Activated CD4-positive, alpha-beta T cell treated with anti-CD3 and anti-CD28 coated beads for 36 hours (primary cell): Measurements from ENCODE around the gene OR4D1. TPM values are rescaled to one million over a fixed set of nuclear protein-coding genes. Genes with fewer than 3 reads are reported as not detected.
"Not testable (repeated sequence)": the region's sequence is repeated elsewhere in the genome, so short reads cannot be mapped to it uniquely, and the experiment has no call there.

ENCODE experiments used
- ATAC-seq: fragments of 200-7000 bp; cut with Tn5 transposase; one replicate; pipeline ENCODE4 v1.10.0; 2021; ENCODE audit warnings: mild to moderate bottlenecking, moderate library complexity
- CTCF ChIA-PET: fragments of 350-600 bp; sonication (Branson Sonifier 250); formaldehyde crosslinking; loops from one replicate; lab custom pipeline; 2021; ENCODE audit warnings: antibody characterized with exemption; lab: Charles Lee
- POLR2A ChIA-PET: fragments of 350-600 bp; sonication (Branson Sonifier 250); formaldehyde crosslinking; loops from one replicate; lab custom pipeline; 2021; ENCODE audit warnings: antibody characterized with exemption, inconsistent platforms; lab: Charles Lee
- DNase-seq: peaks from one replicate; pipeline ENCODE4 v3.0.0-alpha.2; 2020
- H3K27ac Mint-ChIP-seq: one replicate; pipeline ENCODE4 v1.8.0; 2021; ENCODE audit warnings: mixed read lengths
- H3K27me3 Mint-ChIP-seq: one replicate; pipeline ENCODE4 v1.8.0; 2021; ENCODE audit warnings: mixed read lengths
- H3K36me3 Mint-ChIP-seq: one replicate; pipeline ENCODE4 v1.8.0; 2021; ENCODE audit warnings: low read depth, mixed read lengths
- H3K4me1 Mint-ChIP-seq: one replicate; pipeline ENCODE4 v1.8.0; 2021; ENCODE audit warnings: mixed read lengths
- H3K4me3 Mint-ChIP-seq: one replicate; pipeline ENCODE4 v1.8.0; 2021; ENCODE audit warnings: mild to moderate bottlenecking, moderate library complexity, mixed read lengths
- H3K9me3 Mint-ChIP-seq: one replicate; pipeline ENCODE4 v1.8.0; 2021; ENCODE audit warnings: low read depth, mixed read lengths
- intact Hi-C, 2 experiments: fragments of 100-400 bp; cut with DNase I in 1 of 2; cut with micrococcal nuclease in 1 of 2; formaldehyde crosslinking; loops; one replicate each; pipeline versions ENCODE4 v1.14.2 to v1.15.1; 2022 to 2024; cut with DNase I, micrococcal nuclease
- total RNA-seq, 2 experiments: library from RNA; stranded (reverse); gene quantifications; one replicate each; pipeline ENCODE4 v1.2.3, GENCODE V29; 2021

The OR4D1 gene
- under 1 TPM; 0.16 to 0.27 TPM for total RNA-seq

DNA sequence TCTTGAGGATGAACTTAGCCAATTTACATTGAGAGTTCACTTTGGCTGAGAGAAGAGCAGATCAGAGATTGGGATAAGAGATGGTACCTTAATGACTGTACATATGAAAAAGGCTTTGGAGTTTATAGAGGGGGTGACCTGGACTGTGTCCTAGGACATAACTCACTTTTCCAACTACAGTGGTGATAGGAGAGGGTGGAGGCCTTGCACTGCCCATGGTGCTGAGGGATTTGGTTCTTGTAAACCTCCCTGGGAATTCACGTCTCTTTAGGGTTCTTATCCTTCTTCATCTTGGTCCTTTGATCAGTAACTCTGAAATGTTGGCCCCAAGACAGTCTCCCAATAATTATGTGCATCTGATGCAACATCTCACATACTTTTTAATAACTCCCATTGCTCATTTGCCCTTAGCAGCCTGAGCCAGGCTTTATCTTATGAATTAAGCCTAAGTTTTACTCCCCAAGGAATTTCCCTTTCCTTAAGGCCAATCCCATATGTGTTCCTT is at the start of gene OR4D1:
Gene OR4D1 (plus strand): TSS at position 455 of the 505 bp plus-strand sequence. CDS start 6,770 bp downstream, outside the sequence.
- no peak within 1 kb of the TSS for H3K4me3 Mint-ChIP-seq
- CTCF ChIA-PET: interaction anchor here (1.4 to 1.6 kb wide), 2 partner anchors 23 to 55 kb away, joined by 3 read pairs; no protein-coding TSS in a partner anchor

DNA sequence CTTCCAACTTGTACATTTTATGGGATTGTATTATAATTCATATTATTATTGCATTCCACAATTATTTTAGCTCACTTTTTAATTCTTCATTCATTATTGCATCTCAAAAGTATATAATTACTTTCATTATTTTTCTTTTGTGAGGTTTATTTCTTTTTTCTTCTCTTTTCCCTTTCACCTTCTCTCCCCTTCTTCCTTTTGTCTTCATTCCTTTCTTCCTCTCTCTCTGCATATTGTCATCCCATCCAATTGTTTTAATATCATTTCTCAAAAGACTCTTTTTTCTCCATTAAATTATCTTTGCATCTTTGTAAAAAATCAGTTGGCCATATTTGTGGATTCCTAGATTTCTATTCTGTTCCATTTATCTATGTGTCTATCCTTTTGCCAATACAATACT is 47.7 kb upstream of the OR4D1 start:
- Mint-ChIP-seq H3K4me3 (no peak overlapping the region), H3K27ac (no peak overlapping the region), H3K27me3 (no peaks in the 10 kb centered on the region), H3K36me3 (no peaks in the 10 kb centered on the region), H3K9me3 (no peaks in the 10 kb centered on the region), H3K4me1 (peaks cover 3% of the 10 kb centered on the region)
- intact Hi-C loops: no loop called here
- ATAC-seq (no peak), DNase-seq (no peak)
- ChIA-PET POLR2A (no interaction called here), CTCF (interaction anchor here (0.5 to 1.6 kb wide), 5 partner anchors 12 to 101 kb away, joined by 3 to 4 read pairs (median 3); no protein-coding TSS in a partner anchor)

More for the DNA sequence above, at the start of gene OR4D1:
- intact Hi-C loops: no loop called here
- Mint-ChIP-seq H3K27me3 (no peaks in the 10 kb centered on the region), H3K36me3 (peaks cover 9% of the 10 kb centered on the region), H3K9me3 (peaks cover 25% of the 10 kb centered on the region), H3K4me1 (peaks cover 14% of the 10 kb centered on the region), H3K27ac (no peak within 1 kb of the TSS)
- POLR2A ChIA-PET: no interaction called here
- DNase-seq (no peak), ATAC-seq (no peak)

DNA sequence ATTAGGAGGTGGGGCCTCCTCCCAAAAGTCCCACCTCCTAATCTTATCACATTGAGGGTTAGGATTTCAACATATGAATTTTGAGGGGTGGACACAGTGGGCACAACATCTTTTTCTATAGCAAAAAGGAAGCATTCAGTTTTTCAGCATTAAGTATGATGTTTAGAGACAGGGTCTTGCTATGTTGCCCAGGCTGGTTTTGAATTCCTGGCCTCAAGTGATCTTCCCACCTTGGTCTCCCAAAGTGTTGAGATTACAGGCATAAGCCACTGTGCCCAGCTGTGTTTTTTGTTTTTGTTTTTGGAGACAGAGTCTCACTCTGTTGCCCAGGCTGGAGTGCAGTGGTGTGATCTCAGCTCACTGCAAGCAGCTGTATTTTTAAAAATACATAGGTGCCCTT is 46.3 kb upstream of the OR4D1 start:
- H3K27ac Mint-ChIP-seq, H3K9me3 Mint-ChIP-seq, H3K36me3 Mint-ChIP-seq, H3K4me1 Mint-ChIP-seq, H3K4me3 Mint-ChIP-seq, intact Hi-C loops, H3K27me3 Mint-ChIP-seq, ATAC-seq, DNase-seq, POLR2A ChIA-PET: not testable (repeated sequence)
- CTCF ChIA-PET: interaction anchor here (0.6 to 2.2 kb wide), 9 partner anchors 10 to 899 kb away, joined by 3 to 8 read pairs (median 4); no protein-coding TSS in a partner anchor

DNA sequence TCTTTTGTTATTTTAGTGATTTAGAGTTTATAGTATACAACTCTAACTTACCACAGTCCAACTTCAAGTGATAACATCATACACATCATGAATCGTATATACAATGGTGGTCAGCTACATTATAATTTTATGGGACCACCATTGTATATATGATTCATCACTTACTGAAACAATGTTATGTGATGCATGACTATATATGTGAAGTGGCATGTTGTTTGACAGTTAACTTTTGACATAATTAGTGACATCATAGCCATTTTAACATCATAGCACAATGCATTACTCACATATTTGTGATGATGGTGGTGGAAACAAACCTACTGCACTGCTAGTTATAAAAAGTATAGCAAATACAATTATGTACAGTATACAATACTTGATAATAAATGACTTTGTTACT is 43.1 kb upstream of the OR4D1 start:
- Mint-ChIP-seq H3K4me1 (no peaks in the 10 kb centered on the region), H3K27me3 (no peaks in the 10 kb centered on the region), H3K4me3 (no peak overlapping the region), H3K36me3 (no peaks in the 10 kb centered on the region), H3K27ac (no peak overlapping the region), H3K9me3 (no peaks in the 10 kb centered on the region)
- no peak for ATAC-seq
- intact Hi-C loops: no loop called here
- CTCF ChIA-PET: interaction anchor here (1.0 kb wide), 1 partner anchor 8 kb away, joined by 3 read pairs; no protein-coding TSS in a partner anchor
- no peak for DNase-seq
- POLR2A ChIA-PET: no interaction called here

DNA sequence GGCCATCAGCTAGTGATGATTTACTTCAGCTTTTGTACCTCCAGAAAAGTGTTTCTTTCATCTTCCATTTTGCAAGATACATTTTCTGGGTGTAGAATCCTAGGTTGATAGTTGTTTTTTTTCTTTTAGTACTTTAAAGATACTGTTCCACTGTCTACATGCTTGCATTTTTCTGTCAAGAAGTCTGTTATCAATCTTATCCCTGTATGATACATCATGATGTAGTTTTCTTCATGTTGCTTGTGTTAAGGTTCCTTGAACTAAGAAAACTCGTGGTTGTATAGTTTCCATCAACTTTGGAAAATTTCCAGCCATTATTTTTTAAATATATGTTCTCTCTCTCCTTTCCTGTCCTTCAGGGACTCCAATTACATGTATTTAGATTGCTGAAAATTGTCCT is 40.9 kb upstream of the OR4D1 start:
- H3K9me3 Mint-ChIP-seq: no peaks in the 10 kb centered on the region
- H3K4me1 Mint-ChIP-seq: no peaks in the 10 kb centered on the region
- H3K36me3 Mint-ChIP-seq: no peaks in the 10 kb centered on the region
- peaks cover 2% of the 10 kb centered on the region for H3K27me3 Mint-ChIP-seq
- POLR2A ChIA-PET: no interaction called here
- no peak overlapping the region for H3K4me3 Mint-ChIP-seq
- DNase-seq (no peak), ATAC-seq (no peak)
- H3K27ac Mint-ChIP-seq: no peak overlapping the region
- CTCF ChIA-PET: interaction anchor here (1.0 kb wide), 1 partner anchor 19 kb away, joined by 3 read pairs; no protein-coding TSS in a partner anchor
- intact Hi-C loops: no loop called here

DNA sequence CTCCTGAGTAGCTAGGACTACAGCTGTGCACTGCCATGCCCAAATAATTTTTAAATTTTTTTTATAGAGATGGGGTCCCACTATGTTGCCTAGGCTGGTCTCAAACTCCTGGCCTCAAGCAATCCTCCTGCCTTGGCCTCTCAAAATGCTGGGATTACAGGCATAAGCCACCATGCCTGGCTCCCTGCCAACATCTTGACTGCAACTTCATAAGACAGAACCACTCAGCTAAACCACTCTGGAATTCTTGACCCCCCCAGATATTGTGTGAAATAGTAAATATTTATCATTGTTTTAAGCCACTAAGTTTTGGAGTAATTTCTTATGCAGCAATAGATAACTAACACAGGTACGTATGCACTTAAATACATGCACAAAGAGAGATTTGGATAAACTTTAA is 39.0 kb upstream of the OR4D1 start:
- Mint-ChIP-seq H3K27me3 (peaks cover 2% of the 10 kb centered on the region), H3K4me1 (no peaks in the 10 kb centered on the region), H3K36me3 (no peaks in the 10 kb centered on the region), H3K27ac (no peak overlapping the region), H3K4me3 (no peak overlapping the region), H3K9me3 (no peaks in the 10 kb centered on the region)
- intact Hi-C loops: no loop called here
- ATAC-seq: no peak
- DNase-seq: no peak
- ChIA-PET CTCF (interaction anchor here (0.8 kb wide), 1 partner anchor 62 kb away, joined by 3 read pairs; no protein-coding TSS in a partner anchor), POLR2A (no interaction called here)

DNA sequence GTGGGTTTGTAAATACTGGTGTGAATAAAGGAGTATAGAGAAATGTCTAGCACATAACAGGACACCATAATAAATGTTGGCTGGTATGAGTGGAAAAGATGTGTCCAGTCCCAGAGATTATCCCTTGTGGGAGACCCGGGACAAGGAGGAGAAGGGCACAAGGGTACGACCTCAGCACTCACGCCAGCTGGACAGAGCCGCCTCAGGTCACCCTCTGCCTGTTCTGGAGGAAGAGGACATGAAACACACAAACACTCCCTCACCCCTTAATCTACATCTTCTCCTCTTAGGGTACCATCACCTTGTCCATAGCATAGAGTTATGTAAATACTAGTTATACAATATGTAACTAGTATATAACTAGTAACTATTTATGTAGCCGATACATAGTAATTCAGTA is 38.2 kb upstream of the OR4D1 start:
- Mint-ChIP-seq H3K36me3 (no peaks in the 10 kb centered on the region), H3K9me3 (no peaks in the 10 kb centered on the region), H3K4me3 (no peak overlapping the region), H3K27me3 (peaks cover 2% of the 10 kb centered on the region), H3K4me1 (no peaks in the 10 kb centered on the region), H3K27ac (no peak overlapping the region)
- POLR2A ChIA-PET: no interaction called here
- DNase-seq (no peak), ATAC-seq (no peak)
- CTCF ChIA-PET: interaction anchor here (0.6 to 5.3 kb wide), 3 partner anchors 111 to 799 kb away, joined by 3 to 71 read pairs (median 5); no protein-coding TSS in a partner anchor
- intact Hi-C loops: loop anchor here in 1 of 2 experiments (5.0 kb wide), 1 partner anchor 103 kb away; the partner anchor contains the start of gene SRSF1

DNA sequence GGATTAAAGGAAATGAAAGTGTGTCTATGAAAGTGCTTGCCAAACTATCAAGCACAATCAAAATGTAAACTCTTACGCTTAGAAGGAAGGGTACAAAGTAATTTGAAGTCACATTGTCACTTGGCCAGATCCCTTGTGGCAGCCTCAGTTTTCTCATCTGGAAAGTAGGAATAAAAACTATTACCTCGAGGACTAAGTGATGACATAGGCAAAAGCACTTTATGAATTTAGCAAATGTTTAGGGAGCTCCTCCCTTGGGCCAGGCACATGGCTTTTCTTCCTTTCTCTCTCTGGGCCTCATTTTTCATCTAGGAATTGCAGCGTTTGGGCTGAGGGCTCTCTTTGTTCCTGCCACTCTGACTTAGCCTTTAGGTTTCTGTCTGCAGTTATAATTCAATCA is 36.5 kb upstream of the OR4D1 start:
- peaks cover 2% of the 10 kb centered on the region for H3K27me3 Mint-ChIP-seq
- no peak overlapping the region for H3K4me3 Mint-ChIP-seq
- DNase-seq (no peak), ATAC-seq (no peak)
- no peaks in the 10 kb centered on the region for H3K9me3 Mint-ChIP-seq
- ChIA-PET CTCF (interaction anchor here (0.9 to 5.3 kb wide), 13 partner anchors 9 to 749 kb away, joined by 3 to 71 read pairs (median 5); no protein-coding TSS in a partner anchor), POLR2A (no interaction called here)
- no peaks in the 10 kb centered on the region for H3K4me1 Mint-ChIP-seq
- intact Hi-C loops: loop anchor here (2.0 to 5.0 kb wide), 2 partner anchors 104 to 261 kb away; partner anchors contain the start of genes MRPS23 (in 1 of the 2) and SRSF1 (in 1 of the 2)
- H3K27ac Mint-ChIP-seq: no peak overlapping the region
- no peaks in the 10 kb centered on the region for H3K36me3 Mint-ChIP-seq

DNA sequence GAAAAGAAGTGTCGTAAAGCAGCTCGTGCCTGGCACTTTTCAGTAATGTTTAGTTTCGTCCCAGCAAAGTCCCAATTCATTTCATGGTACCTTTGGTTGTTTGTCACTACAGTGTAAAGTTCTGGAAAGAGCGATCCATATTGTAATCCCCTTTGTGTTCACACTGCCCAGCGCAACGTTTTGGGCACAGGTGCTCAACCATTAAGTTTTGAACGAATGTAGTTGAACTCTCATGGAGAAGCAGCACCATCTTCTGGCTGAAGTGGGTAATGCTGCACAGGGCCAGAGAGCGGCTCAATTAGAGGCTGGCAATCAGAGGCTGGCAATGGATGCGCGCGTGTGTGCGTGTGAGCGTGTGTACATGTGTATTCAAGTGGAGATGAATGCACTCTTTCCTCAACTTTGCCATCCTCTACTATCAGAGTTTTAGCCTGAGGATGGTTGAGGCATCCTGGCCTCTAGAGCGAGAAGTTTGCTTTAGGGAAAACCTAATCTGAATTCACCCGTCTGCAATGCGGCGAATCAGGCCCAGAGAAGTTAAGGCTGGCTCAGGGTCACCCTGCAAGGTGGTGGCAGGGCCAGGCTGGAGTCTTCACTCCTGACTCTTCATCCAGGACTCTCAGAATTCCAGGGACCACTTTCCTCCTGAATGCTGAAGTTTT is 35.1 kb upstream of the OR4D1 start:
- Mint-ChIP-seq H3K27ac (no peak overlapping the region), H3K36me3 (no peaks in the 10 kb centered on the region), H3K9me3 (no peaks in the 10 kb centered on the region), H3K4me3 (no peak overlapping the region), H3K27me3 (peaks cover 5% of the 10 kb centered on the region), H3K4me1 (no peaks in the 10 kb centered on the region)
- DNase-seq (peak; percentile 91), ATAC-seq (peak; percentile 96)
- intact Hi-C loops: loop anchor here (1.0 to 5.0 kb wide), 5 partner anchors 106 to 262 kb away; partner anchors contain the start of genes SRSF1 (in 2 of the 2) and MRPS23 (in 1 of the 2)
- CTCF ChIA-PET: interaction anchor here (0.6 to 5.3 kb wide), 31 partner anchors 11 to 556 kb away, joined by 3 to 71 read pairs (median 3); partner anchors contain the start of gene CUEDC1
- POLR2A ChIA-PET: no interaction called here

DNA sequence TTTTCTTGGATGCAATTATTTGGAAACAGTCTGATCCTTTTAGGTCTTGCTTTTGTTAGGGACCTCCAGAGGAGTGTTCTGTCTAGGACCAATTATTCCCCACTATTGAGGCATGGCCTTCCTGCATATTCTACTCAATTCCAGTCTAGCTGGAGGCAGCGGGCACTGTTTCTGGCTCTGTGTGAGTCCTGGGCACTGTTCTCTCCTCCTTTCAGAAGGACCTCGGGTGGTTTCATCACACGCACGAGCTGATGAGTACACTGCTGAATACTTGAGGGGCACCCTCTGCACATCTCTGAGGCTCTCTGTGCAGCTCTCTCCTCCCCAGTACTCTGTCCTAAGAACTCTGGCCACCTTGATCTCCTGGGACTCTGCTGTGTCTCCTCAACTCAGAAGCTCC is 34.2 kb upstream of the OR4D1 start:
- intact Hi-C loops: loop anchor here (1.0 to 5.0 kb wide), 5 partner anchors 107 to 263 kb away; partner anchors contain the start of genes SRSF1 (in 2 of the 2) and MRPS23 (in 1 of the 2)
- Mint-ChIP-seq H3K27ac (no peak overlapping the region), H3K4me3 (no peak overlapping the region), H3K27me3 (peaks cover 5% of the 10 kb centered on the region), H3K4me1 (no peaks in the 10 kb centered on the region), H3K36me3 (no peaks in the 10 kb centered on the region), H3K9me3 (no peaks in the 10 kb centered on the region)
- DNase-seq: no peak
- ChIA-PET CTCF (interaction anchor here (0.5 to 5.3 kb wide), 21 partner anchors 10 to 588 kb away, joined by 3 to 71 read pairs (median 3); partner anchors contain the start of gene MRPS23), POLR2A (no interaction called here)
- ATAC-seq: no peak

DNA sequence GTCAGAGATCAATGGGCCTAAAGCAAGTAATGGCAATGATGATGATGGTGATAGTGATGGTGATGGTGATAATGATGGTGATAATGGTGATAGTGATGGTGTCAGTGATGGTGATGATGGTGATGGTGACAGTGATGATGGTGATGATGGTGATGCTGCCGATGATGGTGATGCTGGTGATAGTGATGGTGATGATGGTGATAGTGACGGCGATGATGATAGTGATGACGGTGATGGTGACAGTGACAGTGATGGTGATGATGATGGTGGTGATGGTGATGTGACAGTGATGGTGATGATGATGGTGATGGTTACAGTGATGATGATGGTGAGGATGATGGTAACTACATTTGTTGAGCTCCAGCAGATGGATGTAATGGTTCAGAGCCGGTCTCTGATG is 30.8 kb upstream of the OR4D1 start:
- H3K27ac Mint-ChIP-seq: no peak overlapping the region
- peaks cover 4% of the 10 kb centered on the region for H3K4me1 Mint-ChIP-seq
- no peak for DNase-seq
- POLR2A ChIA-PET: no interaction called here
- H3K9me3 Mint-ChIP-seq: no peaks in the 10 kb centered on the region
- H3K36me3 Mint-ChIP-seq: no peaks in the 10 kb centered on the region
- intact Hi-C loops: no loop called here
- no peak for ATAC-seq
- H3K4me3 Mint-ChIP-seq: no peak overlapping the region
- CTCF ChIA-PET: interaction anchor here (1.1 kb wide), 1 partner anchor 55 kb away, joined by 4 read pairs; no protein-coding TSS in a partner anchor
- H3K27me3 Mint-ChIP-seq: peaks cover 8% of the 10 kb centered on the region
